BJ (cell line): ENCODE results near the gene CSNK2A3. TPM values are rescaled to one million over a fixed set of nuclear protein-coding genes. Genes with fewer than 3 reads are reported as not detected.
A peak's percentile ranks its signal among the peaks of the same experiment; 100 is the strongest.
"Not testable (repeated sequence)": the region's sequence is repeated elsewhere in the genome, so short reads cannot be mapped to it uniquely, and the experiment has no call there.

Experiments used
- CTCF ChIA-PET: fragments of 350-600 bp; formaldehyde crosslinking; extraction: SDS; loops from one replicate; lab custom pipeline; 2021; ENCODE audit warnings: antibody characterized with exemption, inconsistent platforms; lab: Yijun Ruan, JAX
- POLR2A ChIA-PET: fragments of 300-600 bp; sonication (Branson Sonifier 250); formaldehyde crosslinking; extraction: SDS; loops from one replicate; lab custom pipeline; 2021; ENCODE audit warnings: antibody characterized with exemption; lab: Charles Lee
- DNase-seq: peaks from one replicate; pipeline ENCODE4 v3.0.0-alpha.2; 2011; ENCODE audit warnings: low read depth
- H3K27me3 ChIP-seq: 2 replicates; pipeline ENCODE4 v1.6.0; 2011; ENCODE audit warnings: low read length; ENCODE audit not compliant: control insufficient read depth, insufficient read depth
- H3K36me3 ChIP-seq: 2 replicates; pipeline ENCODE4 v1.5.1; 2011; ENCODE audit warnings: low read length; ENCODE audit not compliant: control insufficient read depth, insufficient read depth
- H3K4me3 ChIP-seq: 2 replicates; pipeline ENCODE4 v1.5.1; 2011; ENCODE audit warnings: low read depth, mild to moderate bottlenecking, control low read depth, low read length
- polyA minus RNA-seq: library from RNA; depleted of rRNA, polyadenylated mRNA; stranded (reverse); fragments of >200 nt; gene quantifications from 2 replicates; pipeline ENCODE4 v1.2.3, GENCODE V29; 2011; rRNA and poly(A)+ RNA removed
- polyA plus RNA-seq: library from polyadenylated mRNA; depleted of rRNA; stranded (reverse); fragments of >200 nt; gene quantifications from 2 replicates; pipeline ENCODE4 v1.2.3, GENCODE V29; 2011; rRNA removed
- TF ChIP-seq, protein P1 (sequence below): IDR thresholded peaks from 2 replicates; pipeline ENCODE4 v1.5.1; 2011; ENCODE audit warnings: low read depth, mild to moderate bottlenecking, control low read depth, inconsistent platforms, low read length, moderate library complexity; ENCODE audit not compliant: insufficient read depth

CSNK2A3 gene
- polyA plus RNA-seq (0.91 and 1.3 TPM in 2 replicates), polyA minus RNA-seq (0.38 and 0.93 TPM in 2 replicates)

DNA sequence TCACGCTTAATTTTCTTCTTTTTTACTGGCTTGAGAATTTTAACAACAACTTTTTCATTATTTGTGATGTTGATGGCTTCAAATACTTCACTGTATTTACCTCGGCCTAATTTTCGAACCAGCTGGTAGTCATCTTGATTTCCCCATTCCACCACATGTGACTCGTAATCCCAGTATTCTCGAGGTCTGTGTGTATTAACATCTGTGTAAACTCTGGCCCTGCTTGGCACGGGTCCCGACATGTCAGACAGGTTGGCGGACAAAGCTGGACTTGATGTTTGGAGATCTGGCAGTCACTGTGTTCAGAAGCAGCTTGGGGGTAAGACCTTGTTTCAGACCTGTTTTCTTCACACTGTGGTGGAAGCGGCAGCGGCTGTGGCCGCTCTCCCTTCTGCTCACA lies at the start of gene CSNK2A3:
Gene CSNK2A3, minus strand, starts transcription at position 373 of the 400 bp plus-strand sequence. Its CDS starts 131 bp downstream, at position 242.
- CTCF ChIA-PET, POLR2A ChIA-PET, H3K27me3 ChIP-seq, H3K36me3 ChIP-seq, H3K4me3 ChIP-seq, DNase-seq: not testable (repeated sequence)

DNA sequence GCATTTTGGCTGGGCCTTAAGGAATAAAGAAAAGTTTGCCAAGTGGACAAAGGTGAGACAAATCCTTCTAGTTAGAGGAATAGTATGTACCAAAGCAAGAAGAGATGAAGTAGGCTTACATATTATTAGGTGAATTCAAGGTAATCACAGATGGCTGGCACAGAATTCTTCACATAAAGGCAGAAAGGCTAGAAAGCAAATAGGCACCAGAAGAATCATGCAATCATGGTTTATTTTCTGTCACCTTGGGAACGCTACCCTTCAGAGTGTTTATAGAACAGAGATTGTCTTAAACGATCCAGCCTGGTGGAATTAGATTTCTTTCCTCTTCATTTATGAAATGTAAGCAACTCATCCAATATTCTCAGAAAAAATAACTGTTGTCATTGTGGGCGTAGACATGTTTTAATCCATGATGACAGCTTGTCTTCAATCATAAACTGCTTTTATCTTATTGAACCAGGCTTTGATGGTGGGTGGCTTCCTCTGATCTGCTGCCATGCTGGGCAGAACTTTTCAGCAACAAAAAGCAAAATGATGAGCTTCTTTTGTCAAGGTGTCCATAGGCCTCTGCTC lies 49.0 kb upstream of the CSNK2A3 start:
- H3K36me3 ChIP-seq, result no peaks in the 10 kb centered on the region
- CTCF ChIA-PET, result interaction anchor here (1.9 kb wide), 1 partner anchor 11 kb away, joined by 5 read pairs; no protein-coding TSS in a partner anchor
- no peak for DNase-seq
- no peak overlapping the region for H3K4me3 ChIP-seq
- POLR2A ChIA-PET, result no interaction called here
- H3K27me3 ChIP-seq, result peaks cover 3% of the 10 kb centered on the region
- TF ChIP-seq, protein P1, sequence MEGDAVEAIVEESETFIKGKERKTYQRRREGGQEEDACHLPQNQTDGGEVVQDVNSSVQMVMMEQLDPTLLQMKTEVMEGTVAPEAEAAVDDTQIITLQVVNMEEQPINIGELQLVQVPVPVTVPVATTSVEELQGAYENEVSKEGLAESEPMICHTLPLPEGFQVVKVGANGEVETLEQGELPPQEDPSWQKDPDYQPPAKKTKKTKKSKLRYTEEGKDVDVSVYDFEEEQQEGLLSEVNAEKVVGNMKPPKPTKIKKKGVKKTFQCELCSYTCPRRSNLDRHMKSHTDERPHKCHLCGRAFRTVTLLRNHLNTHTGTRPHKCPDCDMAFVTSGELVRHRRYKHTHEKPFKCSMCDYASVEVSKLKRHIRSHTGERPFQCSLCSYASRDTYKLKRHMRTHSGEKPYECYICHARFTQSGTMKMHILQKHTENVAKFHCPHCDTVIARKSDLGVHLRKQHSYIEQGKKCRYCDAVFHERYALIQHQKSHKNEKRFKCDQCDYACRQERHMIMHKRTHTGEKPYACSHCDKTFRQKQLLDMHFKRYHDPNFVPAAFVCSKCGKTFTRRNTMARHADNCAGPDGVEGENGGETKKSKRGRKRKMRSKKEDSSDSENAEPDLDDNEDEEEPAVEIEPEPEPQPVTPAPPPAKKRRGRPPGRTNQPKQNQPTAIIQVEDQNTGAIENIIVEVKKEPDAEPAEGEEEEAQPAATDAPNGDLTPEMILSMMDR, result no peak

DNA sequence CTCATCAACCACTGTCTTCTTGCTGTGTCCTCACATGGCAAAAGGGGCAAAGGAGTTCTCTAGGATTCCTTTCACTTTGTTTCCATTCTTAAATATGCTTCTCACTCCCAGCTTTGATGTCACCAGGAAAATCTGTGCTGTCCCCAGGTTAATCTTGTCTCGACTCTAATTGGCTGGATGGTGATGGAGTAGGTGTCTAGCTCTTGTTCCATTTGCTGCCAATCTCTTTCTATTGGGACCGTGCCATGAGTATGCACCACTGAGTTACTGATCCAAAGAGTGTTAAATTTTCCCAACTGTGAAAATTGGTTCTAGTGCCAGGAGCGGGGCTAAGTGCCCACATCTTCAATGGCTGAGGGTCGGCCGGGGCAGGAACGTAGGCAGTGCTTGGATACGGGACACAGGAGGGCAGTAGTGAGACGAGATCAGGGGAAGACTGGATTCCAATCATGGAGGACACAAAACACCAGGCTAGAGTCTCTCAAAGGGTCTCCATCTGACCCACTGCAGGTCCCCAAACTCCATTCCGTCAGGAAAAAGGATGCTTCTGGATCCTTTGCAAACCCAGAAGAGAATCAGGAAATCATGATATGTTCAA lies 47.7 kb upstream of the CSNK2A3 start:
- Histone ChIP-seq H3K4me3 (no peak overlapping the region), H3K36me3 (no peaks in the 10 kb centered on the region), H3K27me3 (peaks cover 1% of the 10 kb centered on the region)
- POLR2A ChIA-PET, result no interaction called here
- TF ChIP-seq, protein P1, result 0 out of 2 replicates have a peak, but pooled peaks have one; percentile 12
- CTCF ChIA-PET, result interaction anchor here (0.9 to 1.9 kb wide), 4 partner anchors 12 to 387 kb away, joined by 3 to 5 read pairs (median 3); no protein-coding TSS in a partner anchor
- no peak for DNase-seq

DNA sequence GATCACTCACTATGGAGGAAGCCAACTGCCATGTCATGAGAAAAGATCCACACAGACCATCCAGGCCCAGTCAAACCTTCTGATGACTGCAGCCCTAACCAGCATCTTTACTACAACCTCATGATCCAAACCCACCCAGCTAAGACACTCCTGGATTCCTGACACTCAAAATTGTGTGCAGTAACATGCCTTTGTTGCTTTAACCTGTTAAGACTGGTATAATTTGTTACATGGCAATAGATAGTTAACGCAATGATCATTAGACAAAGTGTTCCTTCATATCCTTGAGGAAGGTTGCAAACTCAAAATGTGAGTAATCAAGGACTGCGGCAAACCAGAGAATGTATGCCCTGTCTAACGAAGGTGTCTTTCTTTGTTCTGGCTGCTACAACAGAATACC lies 47.1 kb upstream of the CSNK2A3 start:
- TF ChIP-seq, protein P1, result no peak
- CTCF ChIA-PET, result interaction anchor here (1.0 to 1.3 kb wide), 2 partner anchors 11 to 16 kb away, joined by 3 read pairs; no protein-coding TSS in a partner anchor
- Histone ChIP-seq H3K4me3 (no peak overlapping the region), H3K36me3 (no peaks in the 10 kb centered on the region), H3K27me3 (peaks cover 1% of the 10 kb centered on the region)
- no peak for DNase-seq
- POLR2A ChIA-PET, result no interaction called here

DNA sequence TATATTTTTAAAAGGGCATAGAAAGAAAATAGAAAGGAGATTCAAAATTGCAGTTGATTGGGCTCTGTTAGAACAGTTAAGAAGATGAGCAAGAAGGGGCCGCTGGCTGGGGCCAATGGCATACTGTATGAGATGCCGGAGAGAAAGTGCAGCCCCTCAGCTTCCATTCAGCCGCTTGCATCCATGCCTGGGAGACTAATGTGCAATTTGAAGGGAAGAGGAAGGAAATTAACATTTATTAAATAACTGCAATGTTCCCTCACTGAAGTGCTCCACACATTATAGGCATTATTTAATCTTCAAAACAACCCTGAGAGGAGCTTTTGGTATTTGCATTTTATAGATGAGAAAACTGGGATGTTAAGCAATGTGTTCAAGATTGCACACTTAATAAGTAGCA lies 44.7 kb upstream of the CSNK2A3 start:
- TF ChIP-seq, protein P1, result no peak
- no peaks in the 10 kb centered on the region for H3K36me3 ChIP-seq
- peaks cover 1% of the 10 kb centered on the region for H3K27me3 ChIP-seq
- no peak for DNase-seq
- CTCF ChIA-PET, result no interaction called here
- POLR2A ChIA-PET, result no interaction called here
- H3K4me3 ChIP-seq, result no peak overlapping the region
